Epithelial cell of prostate (primary cell): ENCODE results near the gene SGCE.

Source experiments
- DNase-seq: peaks from one replicate; pipeline ENCODE4 v3.0.0-alpha.2; 2011; ENCODE audit warnings: low read depth, low spot score
- H3K27ac ChIP-seq: fragments of 450-650 bp; 2 replicates; pipeline ENCODE4 v1.5.1; 2017; ENCODE audit warnings: mild to moderate bottlenecking

SGCE gene

DNA sequence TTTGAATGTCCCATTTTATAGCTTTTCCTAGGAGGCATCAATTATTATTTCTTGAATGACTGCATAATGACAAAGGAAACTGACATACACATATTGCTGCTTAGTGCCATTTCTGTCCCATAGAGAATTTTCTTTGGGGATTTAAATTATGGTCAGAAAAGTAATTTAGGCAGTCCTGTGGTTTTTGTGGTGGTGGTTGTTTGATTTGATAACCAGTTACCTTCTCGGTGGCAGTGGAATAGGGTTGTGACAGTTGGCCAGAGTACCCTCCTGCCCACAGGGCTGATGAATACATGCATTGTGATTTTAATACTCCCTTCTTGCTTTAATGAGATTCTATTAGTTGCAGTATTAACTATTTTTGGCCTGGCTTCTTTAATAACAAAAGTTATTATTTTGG, 6.6 kb upstream of the SGCE start:
- H3K27ac ChIP-seq: no peak overlapping the region
- DNase-seq: no peak

GRCh38 chr7:94660006-94660405, 4.1 kb upstream of the SGCE start:
- H3K27ac ChIP-seq: no peak overlapping the region
- no peak for DNase-seq

- no peak for DNase-seq
- H3K27ac ChIP-seq: peak overlapping the region; percentile 13
These were observed 2.9 kb upstream of the SGCE start for GRCh38 chr7:94658826-94659225.

DNA sequence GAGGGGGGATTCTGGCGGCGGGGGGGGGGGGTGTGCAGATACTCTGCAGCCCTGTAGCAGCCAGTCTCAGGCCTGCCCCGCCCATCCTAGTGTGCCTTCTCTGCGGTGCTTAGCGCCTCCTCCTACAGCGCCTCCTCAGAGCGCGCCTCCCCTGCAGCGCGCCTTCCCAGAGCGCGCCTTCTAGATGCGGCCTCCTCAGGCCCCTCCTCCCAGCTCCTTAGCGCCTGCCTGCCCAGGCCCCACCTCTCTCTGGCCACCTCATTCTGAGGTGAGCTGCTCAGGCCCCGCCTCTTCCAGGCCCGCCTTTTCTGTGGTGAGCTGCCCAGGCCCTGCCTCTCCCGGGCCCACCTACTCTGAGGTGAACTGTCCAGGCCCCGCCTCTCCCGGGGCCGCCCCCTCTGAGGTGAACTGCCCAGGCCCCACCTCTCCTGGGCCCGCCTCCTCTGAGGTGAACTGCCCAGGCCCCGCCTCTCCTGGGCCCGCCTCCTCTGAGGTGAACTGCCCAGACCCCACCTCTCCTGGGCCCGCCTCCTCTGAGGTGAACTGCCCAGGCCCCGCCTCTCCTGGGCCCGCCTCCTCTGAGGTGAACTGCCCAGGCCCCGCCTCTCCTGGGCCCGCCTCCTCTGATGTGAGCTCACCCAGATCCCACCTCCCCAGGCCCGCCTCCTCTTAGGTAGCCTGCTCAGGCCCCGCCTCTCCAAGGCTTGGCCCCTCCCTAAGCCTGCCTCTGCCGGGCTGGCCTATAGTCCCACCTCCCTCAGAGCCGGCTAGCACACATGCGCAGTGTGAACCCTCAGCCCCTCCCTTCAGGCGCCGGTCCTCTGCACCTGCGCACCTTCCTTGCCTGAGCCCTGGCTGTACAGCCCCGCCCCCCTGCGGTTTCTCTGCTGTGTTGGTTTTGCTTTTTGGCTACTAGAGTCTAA, 2.1 kb upstream of the SGCE start:
- DNase-seq: peak; percentile 85
- no peak overlapping the region for H3K27ac ChIP-seq

- DNase-seq: no peak
- no peak overlapping the region for H3K27ac ChIP-seq
These were observed 1.2 kb upstream of the SGCE start for GRCh38 chr7:94656925-94657731.

DNA sequence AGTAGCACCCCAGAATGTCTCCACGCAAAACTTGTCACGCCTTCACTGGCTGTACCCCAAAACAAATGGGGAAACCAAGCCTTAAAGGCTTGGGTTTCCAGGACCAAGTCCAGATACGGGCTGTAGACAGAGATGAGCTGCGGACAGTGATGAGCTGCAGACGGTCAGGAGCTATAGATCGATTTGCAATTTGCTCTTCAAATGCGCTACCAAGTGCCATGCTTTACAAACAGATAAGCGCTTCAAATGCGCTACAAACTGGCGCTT, 658 bp upstream of the SGCE start:
- DNase-seq: no peak
- H3K27ac ChIP-seq: no peak overlapping the region

DNA sequence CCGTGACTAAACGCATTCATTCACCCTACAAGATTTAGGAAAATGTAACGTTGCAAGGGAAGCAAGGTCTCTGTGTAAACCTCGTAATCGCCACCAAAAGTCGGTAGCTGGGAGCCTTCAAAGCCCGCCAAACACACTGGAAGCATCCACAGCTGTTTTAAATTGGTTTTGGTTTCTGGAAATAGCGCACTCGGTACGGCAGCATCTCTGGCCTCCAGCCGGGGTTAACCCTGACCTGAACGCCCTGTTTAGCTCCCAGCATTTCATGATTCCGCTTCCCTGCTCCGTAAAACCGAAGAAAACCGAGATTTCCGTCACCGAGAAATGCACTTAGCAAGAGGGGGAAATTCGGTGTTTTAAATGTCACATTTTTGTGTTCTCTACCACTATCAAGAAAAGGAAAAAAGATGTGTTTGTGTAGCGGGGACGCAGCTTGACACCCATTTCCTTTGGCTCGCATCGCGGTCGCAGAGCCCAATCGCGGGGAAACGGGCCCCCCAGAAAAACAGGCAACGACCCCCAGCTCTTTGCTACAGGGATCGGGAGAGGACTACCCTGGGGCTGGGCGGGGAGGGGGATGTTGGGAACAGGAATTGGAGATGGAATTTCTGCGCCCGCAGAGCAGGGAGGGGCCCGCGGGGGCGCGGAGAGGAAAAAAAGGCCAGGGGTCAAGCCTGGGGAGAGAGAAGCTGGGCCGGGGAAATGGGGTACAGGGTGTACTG, 646 bp downstream of the SGCE start:
- DNase-seq: no peak

GRCh38 chr7:94654783-94655125, 1.2 kb downstream of the SGCE start:
- DNase-seq: no peak
- H3K27ac ChIP-seq: no peak overlapping the region

More for the DNA sequence above, 646 bp downstream of the SGCE start:
- peak overlapping the region; percentile 24 for H3K27ac ChIP-seq

DNA sequence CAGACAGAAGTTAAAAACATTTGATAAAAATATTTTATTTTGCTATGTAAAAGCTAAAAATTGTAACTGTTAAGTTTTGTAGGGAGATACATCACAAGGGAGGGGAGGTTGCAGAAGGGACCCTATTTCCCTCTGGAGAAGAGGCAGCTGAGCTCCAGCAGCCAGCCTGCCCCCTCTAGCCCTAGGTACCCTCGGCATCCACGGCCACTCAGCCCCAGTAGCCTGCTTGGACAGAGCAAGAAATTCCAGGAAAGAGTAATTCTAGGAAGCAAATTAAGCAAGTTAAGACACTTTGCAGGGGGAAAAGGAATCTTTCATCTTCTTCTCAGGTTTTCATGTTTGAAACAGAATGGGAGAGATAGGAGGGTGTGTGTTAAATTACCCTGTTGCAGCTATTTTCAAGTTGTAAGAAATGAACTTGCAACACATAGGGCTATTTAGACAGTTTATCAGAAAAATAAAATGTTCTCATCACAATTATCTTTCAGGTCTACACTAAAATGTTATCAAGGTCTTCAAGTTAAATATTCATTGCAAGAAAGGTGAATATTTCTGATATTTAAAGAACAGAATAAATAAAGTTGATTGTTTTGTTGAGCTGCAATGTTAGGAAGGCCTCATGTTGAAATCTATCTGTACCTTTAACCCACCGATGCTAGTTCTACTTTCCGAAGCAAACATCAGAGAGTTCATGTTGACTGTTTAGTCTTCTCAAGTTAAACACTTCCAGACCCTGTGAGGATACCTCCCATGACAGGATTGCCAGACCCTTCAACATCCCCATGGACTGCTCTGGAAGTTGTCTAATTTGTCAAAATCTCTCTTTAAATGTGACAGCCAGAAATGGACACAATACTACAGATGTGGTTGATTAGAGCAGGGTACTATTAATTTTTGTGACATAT, 5.5 kb downstream of the SGCE start:
- no peak overlapping the region for H3K27ac ChIP-seq
- DNase-seq: no peak

- no peak overlapping the region for H3K27ac ChIP-seq
- no peak for DNase-seq
These were observed 6.5 kb downstream of the SGCE start for GRCh38 chr7:94649450-94649849.

DNA sequence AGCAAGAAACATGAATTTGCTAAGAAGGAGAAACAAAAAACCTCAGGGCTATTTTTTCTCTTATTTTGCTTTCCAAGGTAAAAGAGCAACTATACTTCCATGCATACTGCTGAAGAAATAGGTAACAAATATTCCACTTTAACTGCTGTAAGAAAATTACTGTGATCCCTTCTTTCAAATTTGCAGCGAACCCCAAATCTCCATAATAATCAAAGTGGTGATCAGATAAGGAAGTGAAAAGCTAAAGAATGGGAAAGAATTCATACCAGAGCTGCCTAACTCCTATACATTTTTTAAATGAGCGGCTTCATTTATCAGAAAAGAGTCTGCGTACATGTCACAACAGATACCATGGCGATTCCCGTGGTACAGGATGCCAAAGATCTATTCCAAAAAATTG, 7.2 kb downstream of the SGCE start:
- H3K27ac ChIP-seq: no peak overlapping the region

GRCh38 chr7:94647295-94647694, 8.6 kb downstream of the SGCE start:
- H3K27ac ChIP-seq: no peak overlapping the region
- DNase-seq: no peak

More for the DNA sequence above, 7.2 kb downstream of the SGCE start:
- DNase-seq: no peak

GRCh38 chr7:94643771-94644545, 12.0 kb downstream of the SGCE start:
- peak; percentile 60 for DNase-seq
- peak overlapping the region; percentile 80 for H3K27ac ChIP-seq

- DNase-seq: no peak
- peak overlapping the region; percentile 80 for H3K27ac ChIP-seq
These were observed 12.9 kb downstream of the SGCE start for GRCh38 chr7:94642838-94643653.

DNA sequence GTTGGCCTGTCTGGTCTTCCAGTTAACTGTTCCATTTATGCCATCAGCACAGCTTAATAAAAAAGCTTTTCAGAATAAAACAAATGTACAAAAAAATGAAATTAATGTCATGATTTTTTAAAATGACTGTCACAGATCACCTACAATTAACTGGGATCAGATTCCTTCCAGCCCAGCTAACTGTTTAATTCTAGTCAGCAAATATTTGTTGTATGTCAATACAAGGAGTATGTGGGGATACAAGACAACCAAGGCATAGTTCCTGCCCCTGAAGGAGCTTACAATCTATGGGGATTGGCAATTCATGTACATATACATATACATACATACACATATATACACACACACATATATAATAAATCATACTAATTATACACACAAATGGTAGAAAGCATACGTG, 16.5 kb downstream of the SGCE start:
- no peak for DNase-seq
- no peak overlapping the region for H3K27ac ChIP-seq

GRCh38 chr7:94635687-94636086, 20.2 kb downstream of the SGCE start:
- no peak for DNase-seq
- H3K27ac ChIP-seq: no peak overlapping the region

DNA sequence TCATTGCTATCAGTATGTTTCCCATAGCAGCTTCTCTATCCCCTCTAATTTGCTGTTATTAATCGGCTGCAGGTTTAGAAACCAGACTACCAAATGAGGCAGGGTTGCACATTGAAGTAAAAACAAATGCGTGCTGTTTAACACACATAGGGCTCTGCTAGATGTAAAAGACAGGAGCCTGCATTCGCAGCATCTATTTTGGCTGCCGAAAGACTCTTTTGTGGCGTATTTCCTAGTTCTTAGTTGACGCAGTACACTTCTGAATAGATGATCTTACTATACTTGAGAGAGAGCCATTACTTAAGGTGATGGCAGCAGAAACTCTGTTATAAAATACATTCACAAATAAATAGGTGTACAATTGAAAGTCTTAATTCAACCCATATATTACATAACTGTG, 21.4 kb downstream of the SGCE start:
- no peak overlapping the region for H3K27ac ChIP-seq
- DNase-seq: no peak

GRCh38 chr7:94633687-94634086, 22.2 kb downstream of the SGCE start:
- no peak for DNase-seq
- H3K27ac ChIP-seq: no peak overlapping the region

- H3K27ac ChIP-seq: no peak overlapping the region
- no peak for DNase-seq
These were observed 23.0 kb downstream of the SGCE start for GRCh38 chr7:94633014-94633341.
